CD4-positive, alpha-beta T cell treated with Interferon alpha-2 for 1 hour (primary cell): ENCODE data around the gene TMEM222.
A peak's percentile ranks its signal among the peaks of the same experiment; 100 is the strongest.

ENCODE experiments used
- DNase-seq, 2 donors: peaks; one replicate each; pipeline ENCODE4 v3.0.0-alpha.2; 2020 to 2022

The TMEM222 gene

DNA sequence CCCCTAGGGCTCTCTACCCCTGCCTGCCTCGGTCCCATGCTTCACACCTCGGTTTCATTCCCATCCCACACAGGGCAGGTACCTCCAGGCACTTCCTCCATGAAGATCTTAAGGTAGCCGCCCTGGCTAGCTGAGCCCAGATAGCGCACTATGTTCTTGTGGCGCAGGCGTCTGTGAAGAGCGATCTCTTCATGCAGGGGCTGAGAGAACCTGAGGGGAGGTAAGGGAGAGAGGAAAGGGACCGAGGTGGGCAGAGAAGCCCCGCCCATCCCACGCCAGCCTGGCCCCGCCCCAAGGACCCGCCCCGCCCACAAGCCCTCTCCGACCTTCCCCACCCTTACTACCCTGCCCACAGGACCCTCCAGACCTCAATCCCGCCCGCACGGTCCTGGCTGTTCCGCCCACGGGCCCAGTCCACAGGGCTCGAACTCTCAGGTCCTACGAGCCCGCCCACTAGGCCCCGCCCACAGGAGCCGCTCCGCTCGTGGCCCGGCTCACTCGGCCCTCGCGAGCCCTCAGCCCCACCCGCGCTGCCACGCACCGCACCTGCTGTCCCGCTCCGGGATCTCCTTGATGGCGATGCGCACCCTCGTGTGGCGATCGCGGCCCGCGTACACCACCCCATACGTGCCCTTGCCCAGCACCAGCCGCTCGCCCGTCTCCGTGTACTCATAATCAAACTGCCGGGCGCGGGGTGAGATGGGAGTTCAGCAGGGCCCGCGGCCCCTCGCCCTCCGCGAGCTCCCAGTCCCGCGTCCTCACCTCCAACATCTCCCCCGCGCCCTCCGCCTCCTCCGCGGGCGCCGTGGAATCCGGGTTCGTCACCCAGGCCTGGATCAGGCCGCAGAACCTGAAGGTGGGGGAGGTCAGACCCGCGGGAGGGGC is 38.4 kb downstream of the TMEM222 start:
- peak; percentile 39 to 72 for DNase-seq

DNA sequence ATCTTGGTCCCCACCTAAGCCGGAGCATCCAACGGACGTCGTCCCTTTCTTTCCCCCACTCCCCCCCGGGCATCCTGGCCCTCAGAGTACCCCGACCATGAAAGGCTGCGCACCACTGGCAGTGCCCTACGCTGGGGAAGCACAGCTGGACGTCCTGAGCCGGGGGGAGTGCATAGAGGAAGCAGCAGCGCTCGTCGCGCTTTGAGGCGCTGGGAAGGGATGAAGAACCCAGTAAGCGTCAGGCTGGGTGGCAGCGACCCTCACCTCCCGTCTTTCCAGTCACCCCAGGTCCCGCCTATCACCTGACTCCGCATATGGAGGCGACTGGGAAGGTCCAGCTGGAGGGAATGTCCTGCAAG is 39.1 kb downstream of the TMEM222 start:
- DNase-seq: no peak

DNA sequence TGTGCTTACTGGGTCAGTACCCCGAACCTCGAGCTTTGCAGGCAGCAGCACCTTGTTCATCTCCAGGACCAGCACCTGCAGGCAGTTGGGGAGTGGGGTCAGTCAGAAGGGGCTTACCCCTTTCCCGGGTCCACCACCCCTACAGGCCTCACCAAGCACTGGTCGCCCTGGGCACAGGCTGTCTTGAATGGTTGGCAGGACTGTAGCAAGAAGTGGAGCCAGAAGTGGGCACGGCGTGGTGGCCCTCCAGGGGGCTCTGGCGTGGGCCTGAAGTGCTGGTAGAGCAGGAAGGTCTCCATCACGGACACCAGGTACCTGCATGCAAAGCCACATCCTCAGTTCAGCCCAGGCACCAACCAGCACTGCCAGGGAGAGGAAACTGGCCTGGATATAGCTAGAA is 39.6 kb downstream of the TMEM222 start:
- DNase-seq: no peak

DNA sequence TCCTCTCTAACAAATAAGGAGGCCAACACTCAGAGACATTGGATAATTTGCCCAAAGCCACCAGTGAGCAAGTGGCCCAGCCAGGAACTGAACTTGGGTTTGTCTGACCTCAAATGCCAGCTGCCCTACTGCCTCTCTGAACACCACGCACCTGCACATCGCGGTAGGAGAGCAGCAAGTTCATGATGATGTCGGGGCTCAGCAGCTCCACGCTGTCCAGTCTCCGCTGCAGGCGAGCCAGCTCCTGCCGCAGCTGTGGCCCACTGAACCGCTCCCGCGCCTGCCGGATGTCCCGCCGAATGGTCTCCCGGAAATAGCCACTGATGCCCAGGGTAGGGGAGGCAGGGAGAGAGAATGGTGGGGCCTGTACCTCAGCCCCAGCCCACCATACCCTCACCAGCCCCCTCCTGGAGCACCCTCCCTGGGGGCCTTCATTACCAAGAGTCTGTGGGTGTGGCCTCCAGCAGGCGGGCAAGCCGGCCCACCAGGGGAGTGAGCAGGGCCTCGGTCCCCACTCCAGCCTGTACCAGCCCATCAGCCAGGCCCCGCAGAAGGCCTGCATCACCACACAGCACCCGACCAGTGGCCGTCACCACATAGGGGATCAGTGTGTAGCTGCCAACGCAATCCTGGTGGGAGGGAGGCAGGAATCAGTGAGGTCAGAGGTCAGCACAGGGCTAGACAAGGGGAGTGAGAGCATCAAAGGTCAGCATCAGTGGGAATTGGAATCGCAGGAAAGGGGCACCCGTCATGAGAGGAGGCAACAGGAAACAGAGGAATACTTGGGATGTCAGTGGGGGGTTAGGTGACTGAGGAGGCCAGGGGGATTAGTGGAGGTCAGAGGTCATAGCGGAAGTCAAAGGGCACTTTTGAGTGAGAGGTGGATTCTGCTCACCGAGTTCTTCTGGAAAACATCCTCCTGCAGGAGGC is 42.1 kb downstream of the TMEM222 start:
- DNase-seq: no peak

DNA sequence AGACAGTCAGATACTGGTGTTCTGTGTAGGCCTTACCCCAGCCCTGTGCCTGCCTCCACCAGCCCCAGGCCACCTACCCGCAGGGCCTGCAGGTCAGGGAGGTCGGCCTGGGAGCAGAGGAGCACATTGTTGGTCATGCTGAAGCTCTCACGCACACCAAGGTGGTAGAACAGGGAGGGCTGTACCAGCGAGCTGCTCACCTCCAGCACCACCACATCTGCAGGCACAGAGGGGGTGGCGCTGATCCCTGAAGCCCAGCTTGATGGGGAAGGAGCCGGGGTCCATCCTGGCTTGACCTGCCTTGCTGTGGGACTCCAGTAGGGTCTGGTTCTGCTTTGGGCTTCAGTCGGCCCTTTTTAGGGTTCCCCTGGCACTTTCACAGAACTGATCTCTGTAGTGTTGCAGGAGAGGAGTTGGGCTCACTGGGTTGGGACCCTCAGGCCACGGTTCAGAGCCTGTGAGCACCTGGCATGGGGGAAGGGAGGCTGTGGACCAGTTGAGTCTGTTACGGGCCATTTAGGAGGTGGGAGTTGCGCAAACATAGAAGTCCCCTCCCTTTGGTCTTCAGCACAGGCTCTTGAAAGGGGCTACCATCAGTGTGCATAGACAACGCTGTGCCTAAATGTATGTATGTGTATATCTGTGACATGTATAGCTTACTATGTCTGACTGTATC is 42.9 kb downstream of the TMEM222 start:
- DNase-seq: no peak

DNA sequence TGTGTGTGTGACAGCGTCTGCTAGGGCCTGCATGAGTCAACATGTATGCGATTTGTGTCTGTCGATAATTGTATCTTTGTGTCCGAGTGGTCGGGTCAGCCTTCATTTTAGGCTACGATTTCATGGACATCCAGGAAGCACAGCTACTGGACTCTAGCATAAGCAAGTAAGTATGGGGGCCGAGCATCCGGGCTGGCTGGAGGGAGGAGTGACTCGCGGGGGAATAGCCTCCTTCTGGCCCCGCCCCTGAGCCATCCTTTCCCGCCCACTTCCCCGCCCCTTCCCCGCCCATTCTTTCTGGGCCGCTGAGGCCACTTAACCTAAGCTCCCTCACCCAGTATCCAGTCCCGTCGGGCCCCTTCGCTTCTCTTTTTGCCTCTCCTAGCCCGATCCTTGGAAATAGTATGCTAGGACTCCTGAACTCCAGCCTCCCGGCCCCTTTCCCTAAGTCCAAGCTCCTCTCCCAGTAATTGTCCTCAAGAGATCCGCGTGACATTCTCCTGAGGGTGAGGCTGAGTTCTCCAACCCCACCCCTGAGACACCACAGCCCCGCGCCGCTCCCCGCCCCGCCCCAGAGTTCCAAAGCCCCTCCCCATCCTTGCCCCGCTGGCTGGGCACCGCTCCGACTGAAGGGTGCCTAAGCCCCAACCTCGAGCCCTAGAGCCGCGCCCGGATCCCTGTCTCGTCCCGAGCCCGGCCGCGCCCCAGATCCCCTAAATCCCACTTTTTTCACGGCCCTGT is 43.6 kb downstream of the TMEM222 start:
- DNase-seq: peak; percentile 79 to 85

DNA sequence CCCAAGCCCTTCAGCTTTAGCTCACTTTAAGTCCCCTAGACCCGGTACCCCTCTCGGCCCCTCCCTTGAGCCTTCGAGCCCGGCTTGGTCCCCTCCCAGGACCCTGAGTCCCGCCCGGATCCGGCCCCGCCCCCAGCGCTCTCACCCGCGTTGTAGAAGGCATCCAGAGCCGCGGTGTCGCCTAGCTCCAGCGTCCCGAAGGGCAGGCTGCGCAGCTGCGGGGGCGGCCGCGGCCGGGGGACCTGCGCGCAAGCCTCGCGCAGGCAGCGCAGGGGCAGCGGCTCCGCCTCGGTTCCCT is 44.1 kb downstream of the TMEM222 start:
- DNase-seq: peak; percentile 52 to 76

DNA sequence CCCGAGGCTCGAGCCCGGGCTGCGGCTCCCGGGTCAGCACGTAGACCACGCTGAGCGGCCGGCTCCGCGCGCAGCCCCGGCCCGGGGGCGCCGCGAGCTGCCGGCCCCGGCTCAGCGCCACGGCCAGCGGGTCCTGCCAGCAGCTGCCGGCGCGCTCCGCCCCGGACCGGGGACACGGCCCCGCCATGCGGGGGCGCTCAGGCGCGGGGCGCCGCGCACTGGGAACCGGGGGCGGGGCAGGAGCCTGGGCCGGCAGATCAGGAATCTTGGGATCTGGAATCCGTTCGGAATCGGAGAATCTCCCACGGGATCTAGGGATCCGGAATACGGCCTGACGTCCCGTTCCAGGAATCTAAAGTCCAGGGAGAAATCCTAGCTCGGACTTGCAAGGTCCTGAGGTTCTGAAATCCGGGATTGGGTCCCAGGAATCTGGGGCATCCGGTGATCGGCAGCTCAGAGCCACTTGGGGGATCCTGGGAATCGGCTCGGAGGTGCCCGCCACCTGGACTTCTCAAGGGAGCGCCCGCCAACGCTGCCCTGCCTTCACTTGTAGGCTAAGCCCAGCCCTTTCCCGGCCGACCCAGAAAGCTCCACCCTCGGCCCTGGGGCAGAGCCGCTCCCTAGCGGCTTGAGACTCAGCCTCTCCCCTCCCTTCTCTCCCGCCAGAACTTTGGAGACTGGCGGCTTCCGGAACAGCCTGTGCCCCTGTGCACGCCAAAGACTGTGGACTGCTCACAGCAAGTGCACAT is 44.6 kb downstream of the TMEM222 start, which contains the start of gene MAP3K6:
TSS of gene MAP3K6 (minus strand) at position 551 of the 749 bp plus-strand sequence. CDS start at position 187, 364 bp downstream.
- DNase-seq: peak; percentile 26 to 41

DNA sequence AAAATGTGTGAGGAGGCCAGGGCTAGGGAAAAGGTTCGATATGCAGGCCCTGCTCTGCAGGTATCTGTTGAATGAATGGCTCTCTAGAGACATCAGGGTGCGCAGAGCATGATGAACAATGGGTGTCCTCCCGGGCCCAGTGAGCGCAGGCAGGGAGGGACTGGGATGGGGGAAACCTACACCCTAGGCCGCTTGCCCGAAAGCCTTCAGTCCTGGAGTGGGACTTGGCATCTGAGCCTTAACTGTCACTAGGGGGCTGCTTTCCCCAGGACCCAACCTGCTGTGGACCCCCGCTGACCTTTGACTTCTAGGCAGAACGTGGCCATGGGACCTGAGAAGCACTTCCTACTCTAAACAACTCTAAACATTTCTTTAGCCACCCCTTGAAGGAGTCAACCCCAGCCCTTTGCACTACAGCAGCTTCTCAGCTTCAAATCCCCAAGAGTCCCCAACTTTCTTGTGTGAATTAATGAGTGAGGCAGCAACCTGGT is 45.2 kb downstream of the TMEM222 start:
- DNase-seq: no peak

DNA sequence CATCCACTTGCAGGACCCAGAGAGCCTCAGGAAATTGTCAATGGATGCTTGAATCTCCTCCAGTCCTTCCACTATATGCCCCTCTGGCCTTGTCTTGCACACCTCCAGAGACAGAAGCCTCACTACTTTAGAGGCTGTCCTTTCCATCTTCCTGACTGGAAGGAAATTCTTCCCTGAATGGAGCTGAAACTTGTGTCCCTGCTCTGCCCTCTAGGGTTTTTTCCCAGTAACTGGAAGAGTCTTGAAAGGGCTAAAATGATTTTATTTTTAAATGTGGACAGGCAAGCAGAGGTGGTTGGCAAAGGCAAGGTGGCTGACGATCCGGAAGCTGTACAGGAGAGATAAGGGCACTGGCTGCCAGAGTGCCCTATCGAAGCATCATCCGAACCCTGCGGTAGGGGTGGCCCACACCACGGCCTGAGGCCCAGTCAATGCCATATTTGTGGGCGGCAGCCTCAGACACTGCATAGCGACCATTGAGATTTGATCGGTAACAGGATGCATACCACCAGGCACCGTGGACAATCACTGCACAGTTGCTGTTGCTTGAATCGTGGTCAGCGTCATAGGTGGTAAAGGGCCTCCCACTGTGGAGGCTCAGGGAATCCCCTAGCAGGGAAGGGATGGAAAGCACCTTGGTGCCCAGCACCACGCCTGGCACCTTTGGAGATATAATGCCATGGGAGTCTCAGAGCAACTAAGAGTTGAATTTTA is 47.1 kb downstream of the TMEM222 start:
- DNase-seq: no peak

DNA sequence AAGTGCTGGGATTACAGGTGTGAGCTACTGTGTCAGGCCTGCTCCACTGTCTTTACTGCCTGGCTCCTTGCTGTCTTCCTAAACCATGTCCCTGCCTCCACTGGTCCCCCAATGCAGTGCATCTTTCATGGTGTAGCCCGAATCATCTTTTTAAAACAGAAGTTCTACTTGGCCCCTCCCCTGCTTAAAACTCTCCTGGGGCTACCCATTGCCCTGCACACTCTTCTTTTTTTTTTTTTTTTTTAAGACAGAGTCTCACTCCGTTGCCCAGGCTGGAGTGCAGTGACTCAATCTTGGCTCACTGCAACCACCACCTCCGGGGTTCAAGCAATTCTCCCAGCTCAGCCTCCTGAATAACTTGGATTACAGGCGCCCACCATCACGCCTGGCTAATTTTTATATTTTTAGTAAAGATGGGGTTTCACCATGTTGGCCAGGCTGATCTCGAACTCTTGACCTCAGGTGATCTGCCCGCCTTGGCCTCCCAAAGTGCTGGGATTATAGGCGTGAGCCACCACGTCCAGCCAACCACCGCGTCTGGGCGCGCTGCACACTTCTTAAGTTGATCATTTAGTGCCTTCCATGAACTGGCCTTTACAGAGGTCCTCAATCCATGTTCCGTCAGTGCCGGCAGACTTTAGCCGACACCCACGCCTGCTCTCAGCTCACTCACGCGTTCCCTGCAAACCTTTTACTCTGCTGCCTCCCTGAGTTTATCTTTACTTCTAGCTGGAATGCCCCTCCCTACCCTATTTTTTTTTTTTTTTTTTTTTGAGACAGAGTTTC is 50.3 kb downstream of the TMEM222 start:
- DNase-seq: no peak

DNA sequence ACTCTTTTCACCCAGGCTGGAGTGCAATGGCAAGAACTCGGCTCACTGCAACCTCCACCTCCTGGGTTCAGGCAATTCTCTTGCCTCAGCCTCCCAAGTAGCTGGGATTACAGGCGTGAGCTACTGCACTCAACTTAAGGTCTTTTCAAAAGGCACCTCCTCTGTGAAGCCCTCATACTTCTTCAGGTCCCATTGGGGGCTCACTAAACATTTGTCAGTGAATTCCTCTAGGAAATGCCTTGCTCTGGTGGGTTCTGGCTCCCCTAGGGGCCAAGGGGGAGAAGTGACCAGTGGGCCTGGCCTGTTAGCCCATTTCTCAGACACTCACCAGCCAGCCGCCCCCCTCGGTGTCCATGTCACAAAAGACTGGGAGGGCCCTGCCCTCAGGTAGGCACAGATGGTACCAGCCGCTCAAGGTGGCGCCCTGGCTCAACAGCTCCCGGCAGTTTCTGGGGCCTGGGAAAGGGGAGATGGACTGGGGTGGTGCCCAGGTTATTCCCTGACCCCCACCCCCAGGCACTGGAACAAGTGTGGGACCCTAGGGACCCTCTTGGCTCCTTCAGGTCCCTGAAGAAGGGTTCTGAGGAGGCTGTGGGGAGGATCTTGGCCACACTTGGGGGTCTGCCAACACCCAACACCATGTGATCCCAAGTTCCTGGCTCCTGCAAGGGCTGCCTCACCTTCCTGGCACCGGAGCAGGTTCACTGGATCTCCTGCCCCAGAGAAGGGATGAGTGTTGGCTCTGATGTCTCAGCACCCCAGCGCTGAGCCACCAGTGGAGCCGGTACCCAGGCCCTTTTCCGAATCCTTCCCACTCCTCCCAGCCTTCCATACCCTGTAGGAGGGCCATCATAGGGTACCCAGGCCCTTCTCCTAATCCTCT is 51.1 kb downstream of the TMEM222 start:
- DNase-seq: no peak

DNA sequence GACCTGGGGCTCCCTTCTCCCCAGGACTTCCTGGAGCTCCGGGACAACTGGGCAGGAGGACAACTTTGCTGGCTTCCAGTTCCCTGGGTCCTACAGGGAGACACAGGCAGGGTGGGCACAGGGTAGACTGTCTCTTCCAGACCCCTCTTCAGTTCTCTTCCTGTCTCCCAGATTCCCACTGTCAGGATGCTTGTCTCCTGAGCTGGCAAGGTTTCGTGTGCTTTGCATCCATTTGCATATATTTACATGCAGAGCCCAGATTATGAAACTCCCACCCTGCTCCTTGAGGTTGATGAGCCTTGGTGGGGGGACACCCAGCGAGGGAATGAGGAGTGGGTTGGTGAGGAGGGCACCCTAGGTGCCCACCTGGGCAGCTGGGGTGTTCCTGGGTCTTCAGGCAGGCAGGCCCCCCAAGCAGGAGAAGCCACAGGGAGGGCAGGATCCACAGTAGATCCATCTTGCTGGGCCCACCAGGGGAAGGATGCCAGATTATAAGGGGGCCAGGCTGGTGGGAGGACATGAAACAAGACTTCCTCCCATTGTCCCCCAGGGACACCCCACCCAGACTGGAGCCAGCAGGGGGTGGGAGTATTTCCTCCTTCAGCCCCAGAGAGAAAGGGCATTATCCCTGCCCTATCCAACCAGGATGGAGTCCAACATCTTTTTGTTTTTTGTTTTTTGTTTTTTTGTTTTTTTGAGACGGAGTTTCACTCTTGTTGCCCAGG is 52.6 kb downstream of the TMEM222 start, which contains the start of gene FCN3:
TSS of gene FCN3 (minus strand) at position 463 of the 725 bp plus-strand sequence. CDS start at position 457, 6 bp downstream.
- no peak for DNase-seq

DNA sequence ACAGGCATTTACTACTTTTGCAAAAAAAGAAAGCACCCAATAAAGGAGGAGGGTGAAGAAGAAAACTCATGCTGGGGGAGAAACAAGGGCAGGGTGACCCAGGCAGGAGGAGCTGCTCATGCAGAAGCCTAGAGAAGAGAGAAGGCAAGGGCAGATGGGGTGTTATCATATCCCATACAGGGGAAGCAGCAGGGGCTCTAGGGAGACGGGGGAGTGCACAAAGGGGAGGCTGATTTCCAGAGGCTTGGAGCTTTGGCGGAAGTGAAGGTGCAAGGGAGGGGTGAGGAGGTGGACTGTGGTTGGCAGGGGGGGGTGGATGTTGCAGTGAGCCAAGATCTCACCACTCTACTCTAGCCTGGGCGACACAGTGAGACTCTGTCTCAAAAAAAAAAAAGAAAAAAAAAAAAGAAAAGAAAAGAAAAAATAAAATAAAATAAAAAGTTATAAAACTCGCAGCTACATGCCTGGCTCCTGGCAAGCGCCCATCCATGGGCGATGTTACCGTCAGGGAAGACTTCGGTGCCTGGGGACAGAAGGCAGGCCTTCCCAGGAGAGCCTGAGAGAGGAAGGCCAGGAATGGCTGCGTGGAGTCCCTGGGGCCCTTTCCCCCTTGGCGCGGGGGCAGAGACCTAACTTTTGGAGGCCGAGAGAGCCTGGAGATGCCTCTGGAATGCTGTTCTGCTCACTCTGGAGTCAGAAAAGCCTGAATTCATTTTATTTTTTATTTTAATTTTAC is 56.0 kb downstream of the TMEM222 start:
- no peak for DNase-seq

DNA sequence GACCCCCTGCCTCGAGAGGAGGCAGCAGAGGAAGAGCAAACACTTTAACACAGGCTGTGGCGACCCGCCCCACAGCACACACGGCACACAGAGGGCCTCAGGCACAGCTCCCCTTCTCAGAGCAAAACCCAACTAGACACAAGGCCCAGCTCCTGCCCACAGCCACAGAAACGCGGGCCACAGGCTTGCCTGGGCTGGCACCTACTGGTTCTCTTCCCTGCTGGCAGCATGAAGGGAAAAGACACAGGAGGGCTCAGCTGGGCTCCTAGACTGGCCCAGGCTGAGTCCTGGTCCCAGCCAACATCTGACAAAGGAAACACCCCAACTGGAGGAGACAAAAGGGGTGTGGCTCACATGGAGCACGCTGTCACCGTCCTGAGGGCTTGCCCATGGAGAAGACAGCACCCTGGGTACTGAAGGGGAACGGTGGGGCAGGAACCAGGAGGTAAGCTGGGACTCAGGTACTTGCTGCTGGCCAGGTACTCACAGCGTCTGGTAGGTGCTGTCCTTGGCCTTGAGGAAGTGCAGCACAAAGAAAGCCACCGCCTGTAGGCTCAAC is 57.7 kb downstream of the TMEM222 start:
- DNase-seq: no peak

DNA sequence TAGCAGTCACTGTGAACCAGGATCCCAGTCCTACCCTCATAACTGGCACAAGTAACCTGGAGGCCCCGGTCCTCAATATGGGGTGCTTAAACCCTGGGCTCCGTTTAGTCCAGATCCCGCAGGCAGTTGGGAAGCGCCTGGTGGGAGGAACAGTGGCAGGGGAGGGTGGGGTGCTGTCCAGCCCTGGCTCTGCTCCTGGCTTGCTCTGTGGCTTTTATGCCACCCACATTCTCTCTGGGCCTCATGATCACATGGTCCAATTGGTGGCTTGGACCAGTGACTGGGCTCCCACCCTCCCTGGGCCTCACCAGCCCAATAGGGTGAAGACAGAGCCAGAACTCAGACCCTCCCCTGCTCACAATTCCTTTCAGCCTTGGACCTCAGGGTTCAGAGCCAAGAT is 58.3 kb downstream of the TMEM222 start:
- DNase-seq: no peak
